GM23248 (cell line): ENCODE measurements around the gene CTSO.

ENCODE experiments used
- EZH2 ChIP-seq: fragments of 200-600 bp; sonication (generic); IDR thresholded peaks from 2 replicates; pipeline ENCODE4 v1.6.1; 2018; ENCODE audit warnings: antibody characterized with exemption, mild to moderate bottlenecking; ENCODE audit not compliant: insufficient read depth, poor library complexity, severe bottlenecking
- EZH2phosphoT487 ChIP-seq: fragments of 200-600 bp; sonication (generic); IDR thresholded peaks from 2 replicates; pipeline ENCODE4 v1.6.1; 2018; ENCODE audit warnings: antibody characterized with exemption, moderate library complexity, mild to moderate bottlenecking, low read depth; ENCODE audit not compliant: insufficient read depth

DNA sequence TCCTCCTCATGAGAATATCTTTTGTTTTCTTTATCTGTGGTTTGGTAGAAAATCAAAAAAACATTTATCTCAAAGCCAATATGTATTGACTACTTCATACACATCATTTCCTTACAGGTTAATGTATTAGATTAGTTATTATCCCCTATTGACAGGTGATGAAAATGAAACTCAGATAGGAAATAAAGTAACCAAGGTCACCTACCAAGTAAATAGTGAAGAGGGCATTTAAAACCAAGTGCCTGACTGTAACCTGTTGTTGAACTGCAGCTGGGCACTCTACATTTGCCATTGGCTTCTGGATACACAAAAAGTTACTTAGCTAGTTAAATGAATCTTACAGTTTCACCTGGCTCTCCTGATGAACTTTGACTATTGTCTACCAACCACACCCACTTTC is 41.4 kb upstream of the CTSO start:
- TF ChIP-seq EZH2 (no peak), EZH2phosphoT487 (no peak)
